Neural progenitor cell (in vitro differentiated cells): Measurements from ENCODE around the gene MAD2L1BP.
"Not testable (repeated sequence)": the region's sequence is repeated elsewhere in the genome, so short reads cannot be mapped to it uniquely, and the experiment has no call there.

Source experiments
- CTCF ChIP-seq: fragments of 200-600 bp; sonication (generic); IDR thresholded peaks from 2 replicates; pipeline ENCODE4 v1.5.1; 2017; ENCODE audit warnings: antibody characterized with exemption, mild to moderate bottlenecking
- EZH2phosphoT487 ChIP-seq: fragments of 200-600 bp; sonication (generic); IDR thresholded peaks from 2 replicates; pipeline ENCODE4 v1.6.1; 2017; ENCODE audit warnings: antibody characterized with exemption

DNA sequence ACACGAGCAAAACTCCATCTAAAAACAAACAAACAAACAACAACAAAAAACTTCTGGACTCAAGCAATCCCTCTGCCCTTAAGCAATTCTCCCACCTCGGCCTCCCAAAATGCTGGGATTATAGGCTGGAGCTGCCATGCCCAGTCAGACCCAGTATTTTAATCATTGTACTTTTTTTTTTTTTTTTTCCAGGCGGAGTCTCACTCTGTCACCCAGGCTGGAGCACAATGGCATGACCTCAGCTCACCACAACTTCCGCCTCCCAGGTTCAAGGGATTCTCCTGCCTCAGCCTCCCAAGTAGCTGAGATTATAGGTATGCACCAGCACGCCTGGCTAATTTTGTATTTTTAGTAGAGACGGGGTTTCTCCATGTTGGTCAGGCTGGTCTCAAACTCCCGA lies 2.6 kb upstream of the MAD2L1BP start:
- TF ChIP-seq CTCF, EZH2phosphoT487: not testable (repeated sequence)
